Measurements from ENCODE around the gene MOAP1. TPM values are rescaled to one million over a fixed set of nuclear protein-coding genes. Genes with fewer than 3 reads are reported as not detected.

MOAP1 gene
- polyA plus RNA-seq, 1 donor from 2014 or later, result 224 TPM

DNA sequence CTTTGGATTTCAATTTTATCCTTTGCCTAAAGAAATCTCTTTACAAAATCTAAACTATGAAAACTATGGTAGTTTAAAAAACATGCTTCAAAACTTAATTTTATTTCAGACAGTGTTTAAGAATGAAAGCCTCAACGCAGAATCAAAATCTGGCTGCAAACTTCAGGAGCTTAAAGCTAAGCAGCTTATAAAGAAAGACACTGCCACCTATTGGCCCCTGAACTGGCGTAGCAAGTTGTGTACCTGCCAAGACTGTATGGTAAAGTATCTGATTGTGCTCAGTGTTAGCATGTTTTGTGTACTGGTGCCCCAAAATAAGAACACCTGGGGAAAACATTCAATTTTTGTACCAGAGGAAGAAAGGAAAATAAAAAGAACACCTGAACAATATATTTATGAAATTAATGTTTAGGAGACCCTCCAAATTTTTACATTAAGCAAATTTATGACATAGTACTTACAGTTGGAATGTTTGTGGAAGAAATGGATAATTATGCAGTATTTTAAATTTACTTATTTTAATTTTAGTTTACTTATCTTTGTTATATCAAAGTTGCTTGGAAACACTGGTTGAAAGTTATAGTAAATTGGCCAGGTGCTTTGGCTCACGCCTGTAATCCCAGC, 34.5 kb upstream of the MOAP1 start:
- Histone ChIP-seq H3K36me3 (ENCODE audit: insufficient read depth, low read length) (no peaks in the 10 kb centered on the region), H3K4me3 (ENCODE audit: low read length) (no peak overlapping the region), H3K27me3 (ENCODE audit: insufficient read depth, low read depth, low read length) (no peaks in the 10 kb centered on the region), H3K79me2 (replicated peaks; ENCODE audit: insufficient read depth, low read length) (no peaks in the 10 kb centered on the region), H4K20me1 (ENCODE audit: insufficient read depth) (no peaks in the 10 kb centered on the region), H3K9ac (ENCODE audit: low read length) (no peak overlapping the region), H2AFZ (ENCODE audit: low read depth, low read length) (no peak overlapping the region), H3K27ac (ENCODE audit: low read length) (no peak overlapping the region), H3F3A (ENCODE audit: insufficient read depth, low read length, poor library complexity, severe bottlenecking) (no peaks in the 10 kb centered on the region), H3K9me2 (ENCODE audit: insufficient read depth, low read length) (no peaks in the 10 kb centered on the region), H3K9me3 (ENCODE audit: low read length) (no peaks in the 10 kb centered on the region), H3K4me2 (ENCODE audit: low read length) (no peak overlapping the region)
- no peak for TF ChIP-seq MXI1 (conservative IDR thresholded peaks at IDR 0.05; ENCODE audit: poor library complexity, severe bottlenecking)
- peak; percentile 73 for TF ChIP-seq SMC3 (conservative IDR thresholded peaks at IDR 0.05; ENCODE audit: poor library complexity)
- peak; percentile 80 for TF ChIP-seq RAD21 (conservative IDR thresholded peaks at IDR 0.05)
- TF ChIP-seq, protein P1, sequence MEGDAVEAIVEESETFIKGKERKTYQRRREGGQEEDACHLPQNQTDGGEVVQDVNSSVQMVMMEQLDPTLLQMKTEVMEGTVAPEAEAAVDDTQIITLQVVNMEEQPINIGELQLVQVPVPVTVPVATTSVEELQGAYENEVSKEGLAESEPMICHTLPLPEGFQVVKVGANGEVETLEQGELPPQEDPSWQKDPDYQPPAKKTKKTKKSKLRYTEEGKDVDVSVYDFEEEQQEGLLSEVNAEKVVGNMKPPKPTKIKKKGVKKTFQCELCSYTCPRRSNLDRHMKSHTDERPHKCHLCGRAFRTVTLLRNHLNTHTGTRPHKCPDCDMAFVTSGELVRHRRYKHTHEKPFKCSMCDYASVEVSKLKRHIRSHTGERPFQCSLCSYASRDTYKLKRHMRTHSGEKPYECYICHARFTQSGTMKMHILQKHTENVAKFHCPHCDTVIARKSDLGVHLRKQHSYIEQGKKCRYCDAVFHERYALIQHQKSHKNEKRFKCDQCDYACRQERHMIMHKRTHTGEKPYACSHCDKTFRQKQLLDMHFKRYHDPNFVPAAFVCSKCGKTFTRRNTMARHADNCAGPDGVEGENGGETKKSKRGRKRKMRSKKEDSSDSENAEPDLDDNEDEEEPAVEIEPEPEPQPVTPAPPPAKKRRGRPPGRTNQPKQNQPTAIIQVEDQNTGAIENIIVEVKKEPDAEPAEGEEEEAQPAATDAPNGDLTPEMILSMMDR (IDR thresholded peaks at IDR 0.05; ENCODE audit: poor library complexity, severe bottlenecking), result peak; percentile 80
- TF ChIP-seq, protein P2, sequence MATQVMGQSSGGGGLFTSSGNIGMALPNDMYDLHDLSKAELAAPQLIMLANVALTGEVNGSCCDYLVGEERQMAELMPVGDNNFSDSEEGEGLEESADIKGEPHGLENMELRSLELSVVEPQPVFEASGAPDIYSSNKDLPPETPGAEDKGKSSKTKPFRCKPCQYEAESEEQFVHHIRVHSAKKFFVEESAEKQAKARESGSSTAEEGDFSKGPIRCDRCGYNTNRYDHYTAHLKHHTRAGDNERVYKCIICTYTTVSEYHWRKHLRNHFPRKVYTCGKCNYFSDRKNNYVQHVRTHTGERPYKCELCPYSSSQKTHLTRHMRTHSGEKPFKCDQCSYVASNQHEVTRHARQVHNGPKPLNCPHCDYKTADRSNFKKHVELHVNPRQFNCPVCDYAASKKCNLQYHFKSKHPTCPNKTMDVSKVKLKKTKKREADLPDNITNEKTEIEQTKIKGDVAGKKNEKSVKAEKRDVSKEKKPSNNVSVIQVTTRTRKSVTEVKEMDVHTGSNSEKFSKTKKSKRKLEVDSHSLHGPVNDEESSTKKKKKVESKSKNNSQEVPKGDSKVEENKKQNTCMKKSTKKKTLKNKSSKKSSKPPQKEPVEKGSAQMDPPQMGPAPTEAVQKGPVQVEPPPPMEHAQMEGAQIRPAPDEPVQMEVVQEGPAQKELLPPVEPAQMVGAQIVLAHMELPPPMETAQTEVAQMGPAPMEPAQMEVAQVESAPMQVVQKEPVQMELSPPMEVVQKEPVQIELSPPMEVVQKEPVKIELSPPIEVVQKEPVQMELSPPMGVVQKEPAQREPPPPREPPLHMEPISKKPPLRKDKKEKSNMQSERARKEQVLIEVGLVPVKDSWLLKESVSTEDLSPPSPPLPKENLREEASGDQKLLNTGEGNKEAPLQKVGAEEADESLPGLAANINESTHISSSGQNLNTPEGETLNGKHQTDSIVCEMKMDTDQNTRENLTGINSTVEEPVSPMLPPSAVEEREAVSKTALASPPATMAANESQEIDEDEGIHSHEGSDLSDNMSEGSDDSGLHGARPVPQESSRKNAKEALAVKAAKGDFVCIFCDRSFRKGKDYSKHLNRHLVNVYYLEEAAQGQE (IDR thresholded peaks at IDR 0.05; ENCODE audit: borderline replicate concordance), result no peak
- TF ChIP-seq TAF1 (IDR thresholded peaks at IDR 0.05; ENCODE audit: low read depth), result no peak
- no peak for TF ChIP-seq EP300 (conservative IDR thresholded peaks at IDR 0.05; ENCODE audit: poor library complexity, severe bottlenecking)
- TF ChIP-seq EZH2 (IDR thresholded peaks at IDR 0.05; ENCODE audit: borderline replicate concordance, insufficient read depth, low read length, poor library complexity, severe bottlenecking), result no peak

GRCh38 chr14:93214598-93214997, 29.9 kb upstream of the MOAP1 start:
- H3K36me3 ChIP-seq (ENCODE audit: insufficient read depth, low read length), result no peaks in the 10 kb centered on the region
- TF ChIP-seq MXI1 (conservative IDR thresholded peaks at IDR 0.05; ENCODE audit: poor library complexity, severe bottlenecking) (no peak), EZH2 (IDR thresholded peaks at IDR 0.05; ENCODE audit: borderline replicate concordance, insufficient read depth, low read length, poor library complexity, severe bottlenecking) (no peak), TAF1 (IDR thresholded peaks at IDR 0.05; ENCODE audit: low read depth) (no peak), POLR2AphosphoS5 (IDR thresholded peaks at IDR 0.05) (no peak), RAD21 (conservative IDR thresholded peaks at IDR 0.05) (no peak), EP300 (conservative IDR thresholded peaks at IDR 0.05; ENCODE audit: poor library complexity, severe bottlenecking) (no peak), SMC3 (conservative IDR thresholded peaks at IDR 0.05; ENCODE audit: poor library complexity) (no peak)
- TF ChIP-seq, protein P2 (IDR thresholded peaks at IDR 0.05; ENCODE audit: borderline replicate concordance), result no peak
- TF ChIP-seq, protein P1 (IDR thresholded peaks at IDR 0.05; ENCODE audit: poor library complexity, severe bottlenecking), result no peak

More at GRCh38 chr14:93214598-93214997, 29.9 kb upstream of the MOAP1 start:
- no peaks in the 10 kb centered on the region for H3K9me3 ChIP-seq (ENCODE audit: low read length)
- no peaks in the 10 kb centered on the region for H4K20me1 ChIP-seq (ENCODE audit: insufficient read depth)
- H3K9ac ChIP-seq (ENCODE audit: low read length), result no peak overlapping the region
- H3K27me3 ChIP-seq (ENCODE audit: insufficient read depth, low read depth, low read length), result no peaks in the 10 kb centered on the region
- H3K79me2 ChIP-seq (replicated peaks; ENCODE audit: insufficient read depth, low read length), result no peaks in the 10 kb centered on the region
- no peaks in the 10 kb centered on the region for H3F3A ChIP-seq (ENCODE audit: insufficient read depth, low read length, poor library complexity, severe bottlenecking)
- no peak overlapping the region for H3K4me3 ChIP-seq (ENCODE audit: low read length)
- H3K27ac ChIP-seq (ENCODE audit: low read length), result no peak overlapping the region
- H3K4me2 ChIP-seq (ENCODE audit: low read length), result no peak overlapping the region
- no peaks in the 10 kb centered on the region for H3K9me2 ChIP-seq (ENCODE audit: insufficient read depth, low read length)
- H2AFZ ChIP-seq (ENCODE audit: low read depth, low read length), result no peak overlapping the region
